MM.1S (cell line): ENCODE data around the gene EIPR1.

ENCODE experiments used
- EZH2 ChIP-seq: fragments of 300-600 bp; sonication (generic); optimal IDR thresholded peaks from 2 replicates; pipeline ENCODE3; 2017; ENCODE audit warnings: low read depth, mild to moderate bottlenecking, antibody characterized with exemption, low read length, mixed read lengths
- TF ChIP-seq, protein P1 (sequence below): fragments of 300-600 bp; sonication (generic); IDR thresholded peaks from 2 replicates; pipeline ENCODE4 v1.5.1; 2016; ENCODE audit warnings: antibody characterized with exemption, low read length, mixed read lengths

DNA sequence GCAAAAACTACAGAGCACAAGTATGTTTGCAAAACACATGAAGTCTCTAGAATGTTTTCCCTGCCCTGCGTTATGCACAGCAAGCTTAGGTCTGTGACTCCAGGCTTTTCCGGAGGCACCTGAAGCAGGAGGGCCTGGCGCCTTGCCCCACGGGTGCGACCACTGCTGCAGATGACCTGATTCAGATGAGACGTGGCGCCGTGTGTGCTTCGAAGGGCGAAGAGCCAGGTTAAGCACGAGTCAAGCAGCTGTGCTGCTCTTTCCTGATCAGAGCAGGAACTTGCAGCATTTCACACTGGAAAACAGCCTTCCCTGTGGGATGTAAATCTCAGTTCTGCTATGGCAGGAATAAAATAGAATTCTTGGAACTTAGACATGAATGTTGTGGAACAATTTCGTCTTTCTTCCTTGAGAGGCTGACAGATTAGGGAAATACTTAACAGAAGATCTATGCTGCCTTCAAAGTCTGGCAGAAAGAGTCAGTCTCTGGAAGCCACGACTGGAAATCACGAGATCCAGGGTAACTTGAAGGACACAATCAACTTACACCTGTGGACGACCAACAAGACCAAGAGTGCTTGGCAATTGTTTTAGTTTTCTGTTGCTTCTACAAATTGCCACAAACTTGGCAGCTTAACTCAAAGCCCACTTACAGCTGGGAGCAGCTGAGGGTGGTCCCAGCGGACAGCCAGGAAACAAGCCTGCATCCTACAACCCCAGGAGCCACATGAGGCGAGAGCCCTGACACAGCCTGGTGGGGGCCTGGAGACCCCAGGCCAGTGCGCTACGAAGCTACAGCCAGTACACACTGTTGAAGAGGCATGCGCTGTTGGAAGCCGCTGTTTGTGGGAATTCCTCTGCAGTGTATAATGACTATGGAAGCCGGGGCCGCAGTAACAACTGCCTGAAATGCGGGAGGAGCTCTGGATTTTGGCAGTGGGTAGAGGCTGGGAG is 42.9 kb downstream of the EIPR1 start:
- TF ChIP-seq, protein P1, sequence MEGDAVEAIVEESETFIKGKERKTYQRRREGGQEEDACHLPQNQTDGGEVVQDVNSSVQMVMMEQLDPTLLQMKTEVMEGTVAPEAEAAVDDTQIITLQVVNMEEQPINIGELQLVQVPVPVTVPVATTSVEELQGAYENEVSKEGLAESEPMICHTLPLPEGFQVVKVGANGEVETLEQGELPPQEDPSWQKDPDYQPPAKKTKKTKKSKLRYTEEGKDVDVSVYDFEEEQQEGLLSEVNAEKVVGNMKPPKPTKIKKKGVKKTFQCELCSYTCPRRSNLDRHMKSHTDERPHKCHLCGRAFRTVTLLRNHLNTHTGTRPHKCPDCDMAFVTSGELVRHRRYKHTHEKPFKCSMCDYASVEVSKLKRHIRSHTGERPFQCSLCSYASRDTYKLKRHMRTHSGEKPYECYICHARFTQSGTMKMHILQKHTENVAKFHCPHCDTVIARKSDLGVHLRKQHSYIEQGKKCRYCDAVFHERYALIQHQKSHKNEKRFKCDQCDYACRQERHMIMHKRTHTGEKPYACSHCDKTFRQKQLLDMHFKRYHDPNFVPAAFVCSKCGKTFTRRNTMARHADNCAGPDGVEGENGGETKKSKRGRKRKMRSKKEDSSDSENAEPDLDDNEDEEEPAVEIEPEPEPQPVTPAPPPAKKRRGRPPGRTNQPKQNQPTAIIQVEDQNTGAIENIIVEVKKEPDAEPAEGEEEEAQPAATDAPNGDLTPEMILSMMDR = no peak
- no peak for TF ChIP-seq EZH2
